Spinal cord (tissue), 10 donors: Measurements from ENCODE around the gene ANP32E. TPM values are rescaled to one million over a fixed set of nuclear protein-coding genes. Genes with fewer than 3 reads are reported as not detected.

Experiments
- DNase-seq, 6 donors: peaks; one replicate each; pipeline versions ENCODE4 v3.0.0 to v3.0.0-alpha.2; 2013 to 2015; ENCODE audit warnings: low spot score in 6 of 6, low read depth in 4 of 6
- H3K27ac ChIP-seq: one replicate; pipeline ENCODE4 v1.5.1; 2013; ENCODE audit warnings: low read depth, low read length, control low read depth
- H3K27me3 ChIP-seq: one replicate; pipeline ENCODE4 v1.6.1; 2013; ENCODE audit warnings: low read length; ENCODE audit not compliant: control insufficient read depth, insufficient read depth
- H3K36me3 ChIP-seq: one replicate; pipeline ENCODE4 v1.6.1; 2013; ENCODE audit warnings: low read length; ENCODE audit not compliant: control insufficient read depth, insufficient read depth
- H3K4me1 ChIP-seq: one replicate; pipeline ENCODE4 v1.6.1; 2013; ENCODE audit warnings: low read length; ENCODE audit not compliant: control insufficient read depth, insufficient read depth
- H3K4me3 ChIP-seq: one replicate; pipeline ENCODE4 v1.5.1; 2013; ENCODE audit warnings: low read depth, low read length, control low read depth
- H3K9me3 ChIP-seq: one replicate; pipeline ENCODE4 v1.6.1; 2013; ENCODE audit warnings: low read length; ENCODE audit not compliant: control insufficient read depth, insufficient read depth
- WGBS: methylation state at CpG from one replicate; pipeline ENCODE4 v1.1.5; 2013; ENCODE audit warnings: missing lambda C conversion rate; ENCODE audit not compliant: insufficient coverage; 5-methylcytosine and 5-hydroxymethylcytosine counted together
- polyA plus RNA-seq, 2 donors: library from polyadenylated mRNA; unstranded; fragments of 120-200 nt; gene quantifications; one replicate each; pipeline ENCODE4 v1.2.1, GENCODE V29; 2013; ENCODE audit not compliant: insufficient read length in 2 of 2
- small RNA-seq: library from RNA; depleted of rRNA; stranded (forward); fragments of <200 nt; gene quantifications from one replicate; pipeline ENCODE3, GENCODE V24; 2014; ENCODE audit warnings: low replicate concordance
- total RNA-seq, 2 donors: library from RNA; depleted of rRNA in 1 of 2; stranded (reverse); fragments of 120-200 nt in 1 of 2; fragments of >200 nt in 1 of 2; gene quantifications; one replicate each; pipeline versions ENCODE4 v1.2.3 to v1.2.4, GENCODE V29; 2013 to 2014
- donor health status: healthy.

ANP32E gene
- total and polyA plus RNA-seq, 4 donors: 29.4 to 67.8 (median 45.2) TPM

DNA sequence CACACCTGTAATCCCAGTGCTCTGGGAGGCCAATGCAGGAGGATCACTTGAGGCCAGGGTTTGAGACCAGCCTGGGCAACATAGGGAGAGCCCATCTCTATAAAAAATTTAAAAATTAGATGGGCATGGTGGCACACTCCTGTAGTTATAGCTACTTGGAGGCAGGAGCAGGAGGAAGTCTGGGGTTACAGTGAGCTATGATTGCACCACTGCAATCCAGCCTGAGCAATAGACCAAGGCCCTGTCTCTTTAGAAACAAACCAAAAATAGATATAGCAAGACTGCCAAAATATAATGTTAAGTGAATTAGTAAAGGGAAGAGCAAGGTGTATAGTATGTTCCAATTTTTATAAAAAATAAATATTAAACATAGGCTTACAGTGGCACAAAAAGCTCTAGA is 57.4 kb downstream of the ANP32E start:
- Histone ChIP-seq H3K4me1 (peaks cover 23% of the 10 kb centered on the region), H3K36me3 (no peaks in the 10 kb centered on the region), H3K4me3 (no peak overlapping the region), H3K27me3 (no peaks in the 10 kb centered on the region), H3K27ac (no peak overlapping the region), H3K9me3 (no peaks in the 10 kb centered on the region)
- DNase-seq: no peak

DNA sequence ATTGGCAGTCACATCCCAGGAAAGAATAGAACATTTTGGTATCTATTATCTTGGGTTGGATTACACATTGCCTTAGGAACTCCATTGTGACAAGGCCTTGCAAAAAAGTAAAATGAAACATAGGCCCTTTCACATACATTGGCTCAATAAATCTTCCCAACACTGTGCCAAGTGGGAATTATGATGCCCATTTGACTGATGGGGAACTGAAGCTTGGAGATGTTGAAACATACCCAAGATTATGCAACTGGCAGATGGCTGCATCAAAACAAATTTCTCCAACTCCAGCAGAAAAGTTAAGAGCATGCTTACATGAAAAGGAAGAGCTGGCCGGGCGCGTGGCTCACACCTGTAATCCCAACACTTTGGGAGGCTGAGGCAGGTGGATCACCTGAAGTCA is 59.3 kb downstream of the ANP32E start:
- no peak for DNase-seq
- no peaks in the 10 kb centered on the region for H3K9me3 ChIP-seq
- H3K27me3 ChIP-seq: no peaks in the 10 kb centered on the region
- H3K27ac ChIP-seq: no peak overlapping the region
- no CpG with 5 or more reads among the region's 3 CpGs for WGBS
- peaks cover 28% of the 10 kb centered on the region for H3K4me1 ChIP-seq
- no peak overlapping the region for H3K4me3 ChIP-seq
- no peaks in the 10 kb centered on the region for H3K36me3 ChIP-seq

DNA sequence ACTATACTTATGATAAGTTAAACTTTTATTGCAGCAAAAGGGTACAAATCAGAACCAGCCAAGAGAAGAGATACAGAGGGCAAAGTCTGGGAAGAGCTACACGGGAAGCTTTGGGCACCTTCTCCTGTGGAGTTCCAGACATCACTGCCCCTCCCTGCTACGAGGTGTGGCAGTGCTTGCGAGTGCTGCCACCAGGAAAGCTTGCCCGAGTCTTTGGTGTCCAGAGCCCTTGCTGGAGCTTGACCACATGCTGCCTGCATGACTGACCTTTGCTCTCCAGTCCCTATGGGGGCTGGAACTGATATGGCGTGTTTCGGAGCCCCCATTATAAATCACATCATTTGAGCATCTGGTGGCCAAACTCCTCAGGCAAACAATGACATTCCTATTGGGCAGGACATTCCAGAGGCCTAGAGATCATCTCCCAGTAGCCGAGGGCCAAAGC is 62.7 kb downstream of the ANP32E start:
- Histone ChIP-seq H3K36me3 (no peaks in the 10 kb centered on the region), H3K4me1 (peaks cover 11% of the 10 kb centered on the region), H3K27me3 (no peaks in the 10 kb centered on the region), H3K27ac (no peak overlapping the region), H3K4me3 (no peak overlapping the region), H3K9me3 (no peaks in the 10 kb centered on the region)
- WGBS: 50% methylated on average over 5 of the region's 7 CpGs
- DNase-seq: no peak

DNA sequence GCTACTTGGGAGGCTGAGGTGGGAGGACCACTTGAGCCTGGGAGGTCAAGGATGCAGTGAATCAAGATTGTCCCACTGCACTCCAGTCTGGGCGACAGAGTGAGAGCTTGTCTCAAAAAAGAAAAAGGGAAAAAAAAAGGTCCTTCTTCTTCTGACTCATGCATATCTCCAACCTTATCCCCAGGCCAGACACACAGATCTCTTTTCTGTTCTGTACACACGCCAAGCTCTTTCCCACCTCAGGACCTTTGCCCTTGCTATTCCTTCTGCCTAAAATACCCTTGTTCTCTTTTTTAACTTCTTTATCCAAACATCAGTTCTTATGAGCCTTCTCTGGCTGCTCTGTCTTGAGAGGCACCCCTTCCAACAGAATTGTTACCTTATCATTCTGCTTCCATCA is 64.1 kb downstream of the ANP32E start:
- no peak for DNase-seq
- Histone ChIP-seq H3K4me3 (no peak overlapping the region), H3K4me1 (peaks cover 11% of the 10 kb centered on the region), H3K27ac (no peak overlapping the region), H3K27me3 (no peaks in the 10 kb centered on the region), H3K36me3 (no peaks in the 10 kb centered on the region), H3K9me3 (no peaks in the 10 kb centered on the region)
- WGBS: 87% methylated on average over 1 of the region's 2 CpGs

- peak in 2 of 6 donors; percentile 49 to 62 for DNase-seq
- Histone ChIP-seq H3K27me3 (no peaks in the 10 kb centered on the region), H3K4me3 (no peak overlapping the region), H3K36me3 (no peaks in the 10 kb centered on the region), H3K4me1 (peaks cover 14% of the 10 kb centered on the region), H3K27ac (no peak overlapping the region), H3K9me3 (no peaks in the 10 kb centered on the region)
- 55% methylated on average over 2 of the region's 6 CpGs for WGBS
Measured at GRCh38 chr1:150168960-150169601, 66.8 kb downstream of the ANP32E start.

Small RNA genes lying within 50 kb of the gene (small RNA-seq; reads per million reads assigned to genes)
- gene RN7SL480P: not detected
- gene RNU2-17P: 1.0 reads per million, percentile 80 among the genes with 10 or more reads in this experiment

Other genes starting within 250 kb of the ANP32E start
- 10 to 100 TPM; 15.2 to 17.2 TPM for gene OTUD7B, start 225.4 kb downstream of the ANP32E start, total RNA-seq
- 10 to 100 TPM; 14.4 to 14.5 TPM for gene OTUD7B, start 225.4 kb downstream of the ANP32E start, polyA plus RNA-seq
- gene VPS45, start 168.3 kb downstream of the ANP32E start, total RNA-seq: 100 to 1,000 TPM in 1 of 2 donors, 10 to 100 TPM in 1; 67.4 to 102 TPM
- gene VPS45, start 168.3 kb downstream of the ANP32E start, polyA plus RNA-seq: 10 to 100 TPM; 75.8 to 78.8 TPM
- gene PLEKHO1, start 86.2 kb downstream of the ANP32E start, total RNA-seq: 10 to 100 TPM; 38.4 to 47.0 TPM
- gene PLEKHO1, start 86.2 kb downstream of the ANP32E start, polyA plus RNA-seq: 100 to 1,000 TPM in 1 of 2 donors, 10 to 100 TPM in 1; 93.8 to 102 TPM
- gene CA14, start 21.7 kb upstream of the ANP32E start, total RNA-seq: 10 to 100 TPM; 11.1 to 33.7 TPM
- gene CA14, start 21.7 kb upstream of the ANP32E start, polyA plus RNA-seq: 10 to 100 TPM; 41.5 to 55.1 TPM
- gene APH1A, start 32.9 kb upstream of the ANP32E start, total RNA-seq: 100 to 1,000 TPM in 1 of 2 donors, 10 to 100 TPM in 1; 63.1 to 121 TPM
- gene APH1A, start 32.9 kb upstream of the ANP32E start, polyA plus RNA-seq: 100 to 1,000 TPM; 156 TPM
- gene C1orf54, start 36.7 kb upstream of the ANP32E start, total RNA-seq: 10 to 100 TPM; 51.5 to 86.9 TPM
- 10 to 100 TPM; 32.5 to 38.3 TPM for gene C1orf54, start 36.7 kb upstream of the ANP32E start, polyA plus RNA-seq
- gene CIART, start 46.4 kb upstream of the ANP32E start, total RNA-seq: 10 to 100 TPM in 1 of 2 donors, 1 to 10 TPM in 1; 4.3 to 14.7 TPM
- gene CIART, start 46.4 kb upstream of the ANP32E start, polyA plus RNA-seq: 10 to 100 TPM; 11.0 to 14.1 TPM
- 100 to 1,000 TPM in 1 of 2 donors, 10 to 100 TPM in 1; 51.6 to 111 TPM for gene MRPS21, start 57.7 kb upstream of the ANP32E start, total RNA-seq
- gene MRPS21, start 57.7 kb upstream of the ANP32E start, polyA plus RNA-seq: 10 to 100 TPM; 87.4 to 97.5 TPM
- 10 to 100 TPM; 39.0 to 77.2 TPM for gene PRPF3, start 85.4 kb upstream of the ANP32E start, total RNA-seq
- 10 to 100 TPM; 52.8 to 86.8 TPM for gene PRPF3, start 85.4 kb upstream of the ANP32E start, polyA plus RNA-seq
- 10 to 100 TPM; 17.0 to 23.7 TPM for gene RPRD2, start 128.0 kb upstream of the ANP32E start, total RNA-seq
- 10 to 100 TPM; 33.9 to 35.9 TPM for gene RPRD2, start 128.0 kb upstream of the ANP32E start, polyA plus RNA-seq